OCI-LY1 (cell line): Measurements from ENCODE around the gene COIL.

Experiments used
- H2AFZ ChIP-seq: fragments of 200-600 bp; sonication (generic), shearing (Covaris generic); 2 replicates; pipeline ENCODE4 v1.6.0; 2014; ENCODE audit warnings: antibody characterized with exemption, mild to moderate bottlenecking, low read length
- H3F3A ChIP-seq: fragments of 200-600 bp; sonication (generic), shearing (Covaris generic); 2 replicates; pipeline ENCODE4 v1.6.0; 2014; ENCODE audit warnings: mild to moderate bottlenecking, antibody characterized with exemption, low read length, moderate library complexity; ENCODE audit not compliant: insufficient read depth
- H3K27ac ChIP-seq: fragments of 200-600 bp; sonication (generic); 2 replicates; pipeline ENCODE4 v1.5.1; 2014; ENCODE audit warnings: low read length, mixed run types, mild to moderate bottlenecking, low read depth; ENCODE audit not compliant: poor library complexity, severe bottlenecking
- H3K27me3 ChIP-seq: fragments of 200-600 bp; sonication (generic); 2 replicates; pipeline ENCODE4 v1.6.0; 2014; ENCODE audit warnings: antibody characterized with exemption, mild to moderate bottlenecking, low read length, moderate library complexity; ENCODE audit not compliant: insufficient read depth
- H3K36me3 ChIP-seq: fragments of 200-600 bp; sonication (generic); 2 replicates; pipeline ENCODE4 v1.6.1; 2014; ENCODE audit warnings: mild to moderate bottlenecking, antibody characterized with exemption, low read length, moderate library complexity, mixed read lengths; ENCODE audit not compliant: insufficient read depth
- H3K4me1 ChIP-seq: fragments of 200-600 bp; sonication (generic); 2 replicates; pipeline ENCODE4 v1.5.1; 2014; ENCODE audit warnings: mild to moderate bottlenecking, low read length, moderate library complexity; ENCODE audit not compliant: insufficient read depth, severe bottlenecking
- H3K4me2 ChIP-seq: fragments of 200-600 bp; sonication (generic), shearing (Covaris generic); 2 replicates; pipeline ENCODE4 v1.6.1; 2014; ENCODE audit warnings: low read length
- H3K4me3 ChIP-seq: fragments of 200-600 bp; sonication (generic); 2 replicates; pipeline ENCODE4 v1.5.1; 2014; ENCODE audit warnings: low read length, low read depth, mild to moderate bottlenecking, mixed read lengths; ENCODE audit not compliant: poor library complexity, severe bottlenecking
- H3K79me2 ChIP-seq: fragments of 200-600 bp; shearing (Covaris generic); 2 replicates; pipeline ENCODE4 v1.6.1; 2016; ENCODE audit warnings: mixed run types, low read length, mixed read lengths; ENCODE audit not compliant: insufficient read depth
- H3K9ac ChIP-seq: fragments of 200-600 bp; sonication (generic), shearing (Covaris generic); 2 replicates; pipeline ENCODE4 v1.6.1; 2014; ENCODE audit warnings: mild to moderate bottlenecking, low read length, mixed read lengths
- H3K9me2 ChIP-seq: fragments of 200-600 bp; sonication (generic), shearing (Covaris generic); 2 replicates; pipeline ENCODE4 v1.6.1; 2014; ENCODE audit warnings: low read depth, mild to moderate bottlenecking, low read length, mixed read lengths
- H3K9me3 ChIP-seq: fragments of 200-600 bp; shearing (Covaris generic); 2 replicates; pipeline ENCODE4 v1.6.1; 2014; ENCODE audit warnings: low read length, mixed read lengths
- H4K20me1 ChIP-seq: fragments of 200-600 bp; sonication (generic), shearing (Covaris generic); 2 replicates; pipeline ENCODE4 v1.6.0; 2016; ENCODE audit warnings: mild to moderate bottlenecking, low read length; ENCODE audit not compliant: insufficient read depth
- EZH2 ChIP-seq: fragments of 200-600 bp; sonication (generic), shearing (Covaris generic); IDR thresholded peaks from 2 replicates; pipeline ENCODE4 v1.8.0; 2017; ENCODE audit warnings: borderline replicate concordance, mixed run types, mild to moderate bottlenecking, antibody characterized with exemption, low read length, moderate library complexity, mixed read lengths
- TF ChIP-seq, protein P1 (sequence below): fragments of 200-600 bp; sonication (generic), shearing (Covaris generic); IDR thresholded peaks from 2 replicates; pipeline ENCODE4 v1.5.1; 2017; ENCODE audit warnings: mild to moderate bottlenecking, antibody characterized with exemption, low read length, moderate library complexity, mixed read lengths

The COIL gene

DNA sequence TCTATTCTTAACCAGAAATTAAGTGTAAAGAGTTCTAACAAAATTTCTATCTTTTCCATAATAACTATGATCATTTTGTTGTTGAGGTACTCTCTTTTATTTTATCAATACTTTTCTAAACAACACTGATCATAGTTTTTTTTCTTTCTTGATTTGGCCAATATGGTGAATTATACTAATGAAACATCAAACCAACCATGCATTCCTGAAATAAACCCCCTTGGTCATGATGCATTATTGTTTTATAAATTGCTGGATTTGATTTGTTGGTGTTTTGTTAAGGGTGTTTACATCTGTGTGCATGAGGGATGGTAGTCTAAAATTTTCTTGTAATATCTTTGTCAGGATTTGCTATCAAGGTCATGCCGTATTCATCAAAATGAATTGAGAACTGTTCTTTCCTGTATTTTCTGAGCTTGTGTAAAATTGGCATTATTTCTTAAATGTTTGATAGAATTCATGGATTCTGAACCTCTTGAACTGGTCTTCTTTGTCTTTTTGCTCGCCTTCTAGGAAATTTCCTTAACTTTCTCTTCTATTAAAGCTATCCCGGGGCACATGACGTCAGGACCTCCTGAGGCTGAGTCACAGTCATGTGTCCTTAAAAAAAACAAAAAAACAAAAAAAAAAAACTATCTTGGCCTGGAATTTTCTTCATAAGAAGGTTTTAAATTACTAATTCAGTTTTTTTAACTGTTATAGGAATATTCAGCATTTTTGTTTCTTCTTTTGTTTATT, 43.1 kb downstream of the COIL start:
- no peaks in the 10 kb centered on the region for H3K9me2 ChIP-seq
- H3K4me2 ChIP-seq, result no peak overlapping the region
- no peak overlapping the region for H3K9ac ChIP-seq
- H2AFZ ChIP-seq, result no peak overlapping the region
- H3K79me2 ChIP-seq, result 0 out of 2 replicates have a peak, but pooled peaks cover 3% of the 10 kb centered on the region
- no peak overlapping the region for H3K27ac ChIP-seq
- H3K4me1 ChIP-seq, result peaks cover 11% of the 10 kb centered on the region
- no peak overlapping the region for H3K4me3 ChIP-seq
- H4K20me1 ChIP-seq, result no peaks in the 10 kb centered on the region
- TF ChIP-seq EZH2, result no peak
- TF ChIP-seq, protein P1, sequence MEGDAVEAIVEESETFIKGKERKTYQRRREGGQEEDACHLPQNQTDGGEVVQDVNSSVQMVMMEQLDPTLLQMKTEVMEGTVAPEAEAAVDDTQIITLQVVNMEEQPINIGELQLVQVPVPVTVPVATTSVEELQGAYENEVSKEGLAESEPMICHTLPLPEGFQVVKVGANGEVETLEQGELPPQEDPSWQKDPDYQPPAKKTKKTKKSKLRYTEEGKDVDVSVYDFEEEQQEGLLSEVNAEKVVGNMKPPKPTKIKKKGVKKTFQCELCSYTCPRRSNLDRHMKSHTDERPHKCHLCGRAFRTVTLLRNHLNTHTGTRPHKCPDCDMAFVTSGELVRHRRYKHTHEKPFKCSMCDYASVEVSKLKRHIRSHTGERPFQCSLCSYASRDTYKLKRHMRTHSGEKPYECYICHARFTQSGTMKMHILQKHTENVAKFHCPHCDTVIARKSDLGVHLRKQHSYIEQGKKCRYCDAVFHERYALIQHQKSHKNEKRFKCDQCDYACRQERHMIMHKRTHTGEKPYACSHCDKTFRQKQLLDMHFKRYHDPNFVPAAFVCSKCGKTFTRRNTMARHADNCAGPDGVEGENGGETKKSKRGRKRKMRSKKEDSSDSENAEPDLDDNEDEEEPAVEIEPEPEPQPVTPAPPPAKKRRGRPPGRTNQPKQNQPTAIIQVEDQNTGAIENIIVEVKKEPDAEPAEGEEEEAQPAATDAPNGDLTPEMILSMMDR, result no peak
- no peaks in the 10 kb centered on the region; the same call in 1 of the 2 replicates for H3K36me3 ChIP-seq
- H3F3A ChIP-seq, result peaks cover 3% of the 10 kb centered on the region; the same call in 1 of the 2 replicates
- H3K27me3 ChIP-seq, result no peaks in the 10 kb centered on the region
- H3K9me3 ChIP-seq, result peaks cover 6% of the 10 kb centered on the region; the same call in 1 of the 2 replicates

- H2AFZ ChIP-seq, result no peak overlapping the region; the same call in 1 of the 2 replicates
- H3K27ac ChIP-seq, result no peak overlapping the region
These were observed 46.1 kb downstream of the COIL start for GRCh38 chr17:56914581-56915273.

GRCh38 chr17:56913867-56914580, 46.8 kb downstream of the COIL start, which contains the start of gene TRIM25:
Gene TRIM25 (minus strand): TSS chr17:56914049. CDS start chr17:56913988, 61 bp downstream.
- H3K79me2 ChIP-seq, result peaks cover 11% of the 10 kb centered on the region
- H3K36me3 ChIP-seq, result peaks cover 7% of the 10 kb centered on the region; the same call in 1 of the 2 replicates
- H2AFZ ChIP-seq, result no peak within 1 kb of the TSS; the same call in 1 of the 2 replicates
- H3K27ac ChIP-seq, result peak within 1 kb of the TSS; percentile 4
- no peaks in the 10 kb centered on the region for H3K27me3 ChIP-seq
- no peaks in the 10 kb centered on the region for H3K9me2 ChIP-seq
- peak within 1 kb of the TSS; percentile 77 for H3K9ac ChIP-seq
- H3K4me3 ChIP-seq, result peak within 1 kb of the TSS; percentile 76
- TF ChIP-seq EZH2, result no peak
- TF ChIP-seq, protein P1, result no peak
- no peaks in the 10 kb centered on the region for H4K20me1 ChIP-seq
- peaks cover 6% of the 10 kb centered on the region; the same call in 1 of the 2 replicates for H3K9me3 ChIP-seq
- H3F3A ChIP-seq, result peaks cover 3% of the 10 kb centered on the region; the same call in 1 of the 2 replicates
- H3K4me2 ChIP-seq, result peak within 1 kb of the TSS; percentile 76
- H3K4me1 ChIP-seq, result peaks cover 40% of the 10 kb centered on the region

More at GRCh38 chr17:56914581-56915273, 46.1 kb downstream of the COIL start:
- peak overlapping the region; percentile 76 for H3K4me3 ChIP-seq
- peaks cover 11% of the 10 kb centered on the region for H3K79me2 ChIP-seq
- peak overlapping the region; percentile 76 for H3K4me2 ChIP-seq
- H4K20me1 ChIP-seq, result no peaks in the 10 kb centered on the region
- H3K27me3 ChIP-seq, result no peaks in the 10 kb centered on the region
- H3K36me3 ChIP-seq, result peaks cover 7% of the 10 kb centered on the region; the same call in 1 of the 2 replicates
- H3K4me1 ChIP-seq, result peaks cover 38% of the 10 kb centered on the region
- H3K9ac ChIP-seq, result peak overlapping the region; percentile 77
- H3K9me3 ChIP-seq, result peaks cover 6% of the 10 kb centered on the region; the same call in 1 of the 2 replicates
- no peaks in the 10 kb centered on the region for H3K9me2 ChIP-seq
- peaks cover 3% of the 10 kb centered on the region; the same call in 1 of the 2 replicates for H3F3A ChIP-seq
- no peak for TF ChIP-seq EZH2
- TF ChIP-seq, protein P1, result no peak
